ENCODE data around the gene ARHGEF17.

ARHGEF17 gene

GRCh38 chr11:73382183-73382582 is 74.1 kb downstream of the ARHGEF17 start:
- no peak for DNase-seq (ENCODE audit: low read depth)

GRCh38 chr11:73382747-73383146 is 74.7 kb downstream of the ARHGEF17 start:
- DNase-seq (ENCODE audit: low read depth), result no peak

- no peak for DNase-seq (ENCODE audit: low read depth)
These were observed 75.4 kb downstream of the ARHGEF17 start for GRCh38 chr11:73383249-73384124.

GRCh38 chr11:73384125-73384441 is 76.0 kb downstream of the ARHGEF17 start:
- no peak for DNase-seq (ENCODE audit: low read depth)

GRCh38 chr11:73384531-73384871 is 76.4 kb downstream of the ARHGEF17 start:
- no peak for DNase-seq (ENCODE audit: low read depth)

- no peak for DNase-seq (ENCODE audit: low read depth)
These were observed 77.0 kb downstream of the ARHGEF17 start for GRCh38 chr11:73384872-73385689.

- DNase-seq (ENCODE audit: low read depth), result no peak
These were observed 77.9 kb downstream of the ARHGEF17 start for GRCh38 chr11:73386016-73386415.

- no peak for DNase-seq (ENCODE audit: low read depth)
These were observed 78.5 kb downstream of the ARHGEF17 start for GRCh38 chr11:73386546-73386945.

GRCh38 chr11:73387594-73388264 is 79.7 kb downstream of the ARHGEF17 start:
- no peak for DNase-seq (ENCODE audit: low read depth)

- no peak for DNase-seq (ENCODE audit: low read depth)
These were observed 80.4 kb downstream of the ARHGEF17 start for GRCh38 chr11:73388265-73389133.

GRCh38 chr11:73389134-73389525 is 81.1 kb downstream of the ARHGEF17 start:
- DNase-seq (ENCODE audit: low read depth), result no peak

- DNase-seq (ENCODE audit: low read depth), result no peak
These were observed 81.8 kb downstream of the ARHGEF17 start for GRCh38 chr11:73389916-73390315.

GRCh38 chr11:73390601-73391565 is 82.8 kb downstream of the ARHGEF17 start:
- DNase-seq (ENCODE audit: low read depth), result no peak

GRCh38 chr11:73391665-73392064 is 83.6 kb downstream of the ARHGEF17 start:
- DNase-seq (ENCODE audit: low read depth), result no peak

GRCh38 chr11:73392108-73393010 is 84.3 kb downstream of the ARHGEF17 start:
- no peak for DNase-seq (ENCODE audit: low read depth)

GRCh38 chr11:73393011-73393380 is 84.9 kb downstream of the ARHGEF17 start:
- no peak for DNase-seq (ENCODE audit: low read depth)

GRCh38 chr11:73393479-73394415 is 85.7 kb downstream of the ARHGEF17 start:
- peak; percentile 20 for DNase-seq (ENCODE audit: low read depth)
